HL-60 (cell line): ENCODE data around the gene DDX5.
A peak's percentile ranks its signal among the peaks of the same experiment; 100 is the strongest.

ENCODE experiments used
- CTCF ChIP-seq: IDR thresholded peaks from one replicate; pipeline ENCODE4 v1.5.1; 2011; ENCODE audit warnings: low read length, control low read depth, inconsistent platforms; ENCODE audit not compliant: insufficient read depth
- POLR2AphosphoS5 ChIP-seq: IDR thresholded peaks from 2 replicates; pipeline ENCODE4 v1.6.1; 2012; ENCODE audit warnings: low read depth
- SPI1 ChIP-seq: IDR thresholded peaks from 2 replicates; pipeline ENCODE4 v1.6.1; 2012; ENCODE audit warnings: low read depth, mild to moderate bottlenecking, borderline replicate concordance

GRCh38 chr17:64448665-64449512 lies 57.2 kb downstream of the DDX5 start, which contains the start of gene MILR1:
- TF ChIP-seq CTCF = no peak
- peak; percentile 52 for TF ChIP-seq POLR2AphosphoS5
- TF ChIP-seq SPI1 = peak; percentile 86
